ENCODE data around the gene TLE2. TPM values are rescaled to one million over a fixed set of nuclear protein-coding genes. Genes with fewer than 3 reads are reported as not detected.

The TLE2 gene
- total RNA-seq, 1 donor = 1.7 TPM

- no peak for DNase-seq (ENCODE audit: low read depth)
- H3K4me3 ChIP-seq (ENCODE audit: low read depth, low read length) = no peak overlapping the region
- no peak for TF ChIP-seq CTCF (IDR thresholded peaks at IDR 0.05; ENCODE audit: insufficient read depth, low read depth, low read length)
Observed at GRCh38 chr19:3010871-3011270, 18.2 kb downstream of the TLE2 start.

GRCh38 chr19:3008994-3009393 lies 20.1 kb downstream of the TLE2 start:
- no peak for TF ChIP-seq CTCF (IDR thresholded peaks at IDR 0.05; ENCODE audit: insufficient read depth, low read depth, low read length)
- no peak for DNase-seq (ENCODE audit: low read depth)
- H3K4me3 ChIP-seq (ENCODE audit: low read depth, low read length) = no peak overlapping the region

GRCh38 chr19:3007975-3008374 lies 21.1 kb downstream of the TLE2 start:
- no peak for TF ChIP-seq CTCF (IDR thresholded peaks at IDR 0.05; ENCODE audit: insufficient read depth, low read depth, low read length)
- no peak overlapping the region for H3K4me3 ChIP-seq (ENCODE audit: low read depth, low read length)
- no peak for DNase-seq (ENCODE audit: low read depth)

- TF ChIP-seq CTCF (IDR thresholded peaks at IDR 0.05; ENCODE audit: insufficient read depth, low read depth, low read length) = no peak
- DNase-seq (ENCODE audit: low read depth) = no peak
- H3K4me3 ChIP-seq (ENCODE audit: low read depth, low read length) = no peak overlapping the region
Observed at GRCh38 chr19:3006075-3006767, 22.9 kb downstream of the TLE2 start.

GRCh38 chr19:3005345-3005744 lies 23.7 kb downstream of the TLE2 start:
- no peak overlapping the region for H3K4me3 ChIP-seq (ENCODE audit: low read depth, low read length)
- TF ChIP-seq CTCF (IDR thresholded peaks at IDR 0.05; ENCODE audit: insufficient read depth, low read depth, low read length) = no peak
- DNase-seq (ENCODE audit: low read depth) = no peak

GRCh38 chr19:3004522-3004921 lies 24.6 kb downstream of the TLE2 start:
- H3K4me3 ChIP-seq (ENCODE audit: low read depth, low read length) = no peak overlapping the region
- DNase-seq (ENCODE audit: low read depth) = no peak
- no peak for TF ChIP-seq CTCF (IDR thresholded peaks at IDR 0.05; ENCODE audit: insufficient read depth, low read depth, low read length)

GRCh38 chr19:3003046-3003445 lies 26.0 kb downstream of the TLE2 start:
- no peak for TF ChIP-seq CTCF (IDR thresholded peaks at IDR 0.05; ENCODE audit: insufficient read depth, low read depth, low read length)
- no peak for DNase-seq (ENCODE audit: low read depth)

More at GRCh38 chr19:3003046-3003445, 26.0 kb downstream of the TLE2 start:
- H3K4me3 ChIP-seq (ENCODE audit: low read depth, low read length) = no peak overlapping the region

Data from fibroblast of villous mesenchyme (primary cell).